GM18499 (cell line): Measurements from ENCODE around the gene NIN.

Experiments used
- ATAC-seq: cut with Tn5 transposase; IDR thresholded peaks from one replicate; pipeline ENCODE4 v1.9.1; 2021; ENCODE audit warnings: moderate number of reproducible peaks; ENCODE audit not compliant: insufficient read depth, unreplicated experiment

Gene NIN

GRCh38 chr14:50839048-50839447 is 8.1 kb upstream of the NIN start:
- ATAC-seq, result no peak

DNA sequence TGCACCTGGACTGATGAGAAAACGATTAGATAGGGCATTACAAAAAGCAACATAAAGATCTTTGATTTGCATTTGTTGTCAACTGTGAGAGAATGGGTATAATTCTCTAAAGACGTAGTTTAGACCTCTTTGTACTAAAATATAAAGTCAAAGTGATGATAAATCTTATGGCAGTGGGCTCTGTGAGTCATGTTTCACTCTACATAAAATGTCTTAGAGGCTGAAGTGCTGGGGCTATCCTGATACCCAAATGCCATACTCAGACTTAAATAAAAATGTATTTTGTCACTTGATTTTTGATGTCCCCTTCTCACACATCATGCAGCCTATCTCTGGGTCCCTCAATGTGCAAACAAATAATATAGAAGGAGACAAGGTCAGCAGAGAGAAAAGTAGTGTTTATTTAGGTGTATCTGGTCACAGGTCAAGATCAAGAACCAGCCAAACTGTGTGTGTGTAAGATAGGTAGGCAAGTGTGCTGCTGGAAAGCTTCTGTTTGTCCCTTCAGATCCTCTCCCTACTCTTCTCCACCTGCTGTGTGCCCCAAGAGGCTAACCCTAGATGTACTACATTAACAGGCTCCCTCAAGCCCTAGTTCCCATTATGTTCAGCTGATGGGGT is 7.0 kb upstream of the NIN start:
- ATAC-seq, result no peak

DNA sequence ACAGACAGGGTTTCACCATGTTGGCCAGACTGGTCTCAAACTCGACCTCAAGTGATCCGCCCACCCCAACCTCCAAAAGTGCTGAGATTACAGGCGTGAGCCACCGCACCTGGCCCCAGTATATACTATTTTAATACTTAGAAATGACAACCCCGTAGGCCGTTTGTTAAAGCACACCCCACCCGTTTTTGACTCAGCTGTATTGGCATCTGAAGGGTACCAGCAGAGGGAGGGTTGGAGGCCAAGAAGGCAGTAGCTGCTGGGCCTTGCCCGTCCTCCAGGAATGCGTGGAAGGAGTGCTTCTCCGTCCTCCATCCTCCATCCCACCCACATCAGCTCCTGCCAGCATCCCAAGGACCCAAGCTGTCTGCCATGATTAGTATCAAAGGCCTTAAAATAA is 6.3 kb upstream of the NIN start:
- no peak for ATAC-seq

DNA sequence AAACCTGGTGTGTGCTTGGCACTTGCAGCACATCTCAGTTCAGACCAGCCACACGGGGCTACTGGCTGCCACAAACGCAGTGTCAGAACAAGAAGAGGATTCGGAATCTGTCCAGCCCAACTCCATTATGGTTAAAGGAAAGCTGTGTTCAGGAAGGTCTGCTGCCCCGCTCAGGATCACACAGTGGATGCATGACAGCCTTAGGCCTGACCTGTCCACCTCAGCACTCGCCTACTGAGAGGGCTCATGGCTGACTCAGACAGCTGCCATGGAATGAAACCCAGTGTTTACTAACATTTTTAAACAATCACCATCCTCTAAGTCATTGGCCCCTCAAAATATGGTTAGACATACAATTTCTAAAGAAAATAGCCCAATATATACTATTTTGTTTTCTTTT is 5.6 kb upstream of the NIN start:
- no peak for ATAC-seq

DNA sequence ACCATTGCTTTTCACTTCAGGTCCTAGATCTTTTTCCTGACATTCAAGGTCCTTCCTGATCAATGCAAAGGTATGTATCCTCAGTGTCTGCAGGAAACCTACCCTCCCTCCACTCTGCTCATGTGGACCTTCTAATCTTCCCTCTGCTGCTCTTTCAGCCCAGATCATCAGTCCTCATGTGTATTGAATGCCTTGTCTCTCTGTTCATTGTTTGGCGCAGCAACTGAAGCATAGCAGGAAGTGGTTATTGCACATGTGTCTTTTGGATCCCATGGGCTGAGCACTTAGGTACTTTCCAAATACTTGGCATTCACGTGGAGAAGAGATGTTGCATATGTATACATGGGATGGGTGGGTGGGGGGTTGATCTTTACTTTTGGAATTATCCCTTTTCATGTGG is 4.3 kb upstream of the NIN start:
- no peak for ATAC-seq

- ATAC-seq, result no peak
Observed at GRCh38 chr14:50834802-50835276, 3.9 kb upstream of the NIN start.

- no peak for ATAC-seq
Observed at GRCh38 chr14:50832935-50833630, 2.1 kb upstream of the NIN start.

DNA sequence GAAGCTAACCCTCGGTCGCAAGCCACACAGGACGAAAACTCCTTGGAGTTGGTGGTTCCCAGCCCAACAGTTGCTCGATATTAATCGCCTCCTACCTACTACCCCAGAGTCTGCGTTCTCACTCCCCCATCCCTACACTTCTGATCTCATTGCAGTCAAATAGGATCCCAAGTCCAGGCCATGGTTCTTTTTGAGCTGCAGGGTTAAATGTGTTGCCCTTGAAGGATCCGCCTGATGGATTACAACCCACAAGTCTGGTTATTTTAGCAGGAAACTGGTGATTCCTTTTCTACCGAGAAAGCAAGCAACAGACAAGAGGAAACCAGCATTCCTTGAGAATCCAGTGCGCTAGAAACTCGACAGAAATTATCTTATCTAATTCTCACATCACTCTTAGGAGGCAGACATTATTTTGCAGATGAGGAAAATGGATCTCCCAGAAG is 785 bp upstream of the NIN start:
- no peak for ATAC-seq

- ATAC-seq, result peak; percentile 18
Observed at GRCh38 chr14:50830044-50830931, 674 bp downstream of the NIN start.

DNA sequence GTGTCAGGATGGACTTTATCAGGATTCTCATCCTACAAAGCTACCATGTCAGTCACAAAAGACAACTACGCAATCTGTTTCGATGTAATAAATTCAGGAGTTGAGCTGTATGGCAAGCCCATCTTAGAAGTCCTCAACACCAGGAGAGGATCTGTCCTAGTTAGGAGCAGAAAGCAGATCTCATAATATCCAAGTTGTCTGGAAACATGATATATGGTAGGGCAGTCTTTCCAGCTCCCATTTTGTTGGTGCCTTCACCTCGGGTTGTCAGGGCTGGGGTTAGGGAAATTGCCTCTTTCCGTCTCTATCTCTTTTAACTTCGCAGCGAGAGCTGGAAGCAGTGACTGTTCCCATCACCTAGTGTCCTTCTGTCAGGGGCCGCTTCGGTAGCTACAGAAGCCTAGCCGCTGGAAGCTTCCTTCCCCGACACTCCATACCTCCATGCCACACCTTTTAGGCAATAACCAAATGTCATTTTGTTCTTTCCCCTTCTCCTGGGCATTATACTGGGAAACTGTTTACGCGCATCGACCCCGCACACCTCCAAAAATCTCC is 1.4 kb downstream of the NIN start:
- ATAC-seq, result no peak

- no peak for ATAC-seq
Observed at GRCh38 chr14:50828721-50829488, 2.1 kb downstream of the NIN start.

DNA sequence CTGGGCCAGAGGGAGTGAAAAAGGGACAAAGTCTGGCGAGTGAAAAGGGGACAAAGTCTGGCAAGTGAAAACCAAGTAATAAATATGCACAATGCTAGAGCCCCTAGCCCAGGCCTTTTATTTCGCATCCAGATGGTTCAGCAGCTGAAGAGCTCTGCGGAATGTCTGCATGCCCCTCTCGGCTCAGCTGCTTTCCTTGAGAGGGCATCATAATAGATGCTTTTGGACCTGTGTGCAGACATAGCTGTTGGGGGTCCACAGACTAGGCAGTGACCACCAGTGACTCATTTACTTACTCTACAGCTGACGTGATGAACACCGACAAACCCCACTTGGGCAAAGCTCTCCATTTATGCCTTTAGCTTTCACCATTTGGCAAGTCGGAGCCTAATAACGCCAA is 4.3 kb downstream of the NIN start:
- ATAC-seq, result no peak

DNA sequence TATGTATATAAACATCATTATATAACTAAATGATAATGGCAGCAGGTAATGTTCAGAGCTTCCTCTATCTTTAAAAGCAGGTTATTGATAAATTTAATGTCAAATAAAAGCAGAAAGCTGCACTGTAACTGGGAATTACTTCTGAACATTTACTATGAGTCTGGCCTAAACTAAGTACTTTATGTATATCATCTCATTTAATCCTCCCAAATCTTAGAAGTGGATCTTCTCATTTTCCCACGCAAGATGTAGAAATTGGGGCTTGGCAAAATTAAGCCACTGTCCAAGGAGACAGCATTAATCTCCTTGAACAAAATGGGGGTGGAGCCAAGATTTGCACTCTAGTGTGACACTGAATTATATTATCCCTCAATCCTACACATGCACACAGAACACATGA is 5.7 kb downstream of the NIN start:
- no peak for ATAC-seq

DNA sequence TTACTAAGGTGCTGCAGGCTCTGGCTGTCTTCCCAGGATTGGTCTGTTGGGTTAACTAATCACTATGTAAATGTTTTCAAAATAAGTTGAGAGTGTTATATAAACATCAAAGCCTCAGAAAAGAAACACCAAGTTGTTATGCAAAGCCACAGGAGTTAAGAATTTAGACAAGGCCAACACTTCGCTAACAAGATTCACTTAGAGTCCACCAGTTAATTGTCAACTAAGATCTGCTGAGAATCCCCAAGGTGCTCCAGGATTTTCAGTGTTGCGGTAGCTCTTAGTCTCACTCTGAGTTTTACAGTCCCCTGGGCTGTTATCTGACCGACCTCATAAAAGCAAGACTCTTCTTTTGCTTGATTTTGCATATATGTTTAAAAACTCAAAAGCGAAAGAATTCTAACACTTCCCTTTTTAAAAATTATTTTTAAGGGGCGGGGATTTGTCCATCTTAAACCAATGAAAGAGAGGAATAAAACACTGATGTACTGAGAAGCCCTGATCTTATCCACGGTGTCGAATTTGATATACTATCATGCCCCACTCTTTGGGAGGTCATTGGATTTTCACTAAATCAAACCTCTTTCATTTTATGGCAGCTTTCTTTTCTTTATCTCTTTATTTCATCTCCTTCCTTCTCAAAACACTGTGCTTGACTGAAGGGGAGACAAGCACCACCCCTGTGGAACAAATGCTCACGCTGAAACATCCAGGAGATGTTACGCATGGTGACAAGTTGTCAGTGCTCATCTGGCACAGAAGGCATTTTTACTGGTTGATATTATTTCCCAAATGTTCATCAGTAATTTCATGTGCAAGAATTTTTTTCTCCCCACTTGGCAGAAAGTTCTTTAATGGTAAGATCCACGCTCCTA is 7.0 kb downstream of the NIN start:
- ATAC-seq, result peak; percentile 59

DNA sequence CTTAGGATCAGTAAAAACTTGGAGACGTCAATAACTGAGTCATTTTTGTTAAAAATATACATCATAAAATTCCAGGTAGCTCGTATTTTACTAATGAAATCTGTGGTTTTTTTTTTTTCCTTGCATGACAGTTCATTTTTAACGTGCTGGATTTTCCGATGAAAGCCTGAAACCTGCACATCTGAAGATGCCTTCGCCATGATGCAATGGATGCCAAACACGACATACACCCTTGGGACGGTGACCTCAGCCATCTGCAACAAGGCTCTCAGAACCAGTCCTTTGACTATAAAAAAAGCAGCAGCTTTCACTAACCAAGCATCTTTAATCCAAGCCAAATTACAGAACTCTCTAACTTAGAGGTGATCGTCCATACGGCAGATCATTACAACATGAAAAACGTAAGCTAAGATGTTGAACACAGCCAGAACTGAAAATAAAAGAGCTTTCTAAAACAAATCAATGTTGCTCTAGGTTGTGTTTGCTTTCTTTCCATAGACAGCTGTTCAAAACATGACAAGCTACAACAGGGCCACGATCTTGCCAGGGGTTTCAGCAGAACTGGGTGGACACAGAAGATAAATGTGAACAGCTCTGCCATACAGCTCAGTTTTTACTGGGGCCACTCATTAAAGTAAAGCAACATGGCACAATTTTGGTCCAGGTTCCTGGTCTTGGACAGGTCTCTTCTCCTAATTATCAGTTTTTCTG is 7.8 kb downstream of the NIN start:
- ATAC-seq, result no peak

DNA sequence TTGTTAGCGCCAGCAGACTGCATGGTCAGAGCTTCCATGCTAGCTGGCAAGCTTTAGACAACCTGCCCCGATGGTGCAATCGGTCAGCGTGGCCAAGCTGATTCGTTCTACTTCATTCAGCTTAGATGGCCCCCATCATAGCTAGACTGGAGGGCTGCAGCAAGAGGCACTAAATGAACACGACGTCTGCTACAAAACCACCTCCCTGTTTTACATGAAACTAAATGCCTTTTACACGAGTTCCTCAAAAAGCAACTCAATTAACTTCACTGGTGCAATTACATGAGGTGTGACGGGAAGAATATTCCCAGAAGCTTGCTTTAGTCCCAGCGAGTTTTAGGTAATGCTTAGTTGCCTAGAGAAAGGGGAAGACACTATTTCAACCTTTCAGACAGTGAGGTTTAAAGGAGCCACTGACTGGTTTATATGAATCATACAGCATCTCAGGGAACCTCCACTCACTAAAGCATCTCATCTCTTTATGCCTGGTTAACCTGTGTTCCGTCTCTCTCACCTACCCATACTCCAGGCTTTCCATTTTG is 8.4 kb downstream of the NIN start:
- ATAC-seq, result no peak

DNA sequence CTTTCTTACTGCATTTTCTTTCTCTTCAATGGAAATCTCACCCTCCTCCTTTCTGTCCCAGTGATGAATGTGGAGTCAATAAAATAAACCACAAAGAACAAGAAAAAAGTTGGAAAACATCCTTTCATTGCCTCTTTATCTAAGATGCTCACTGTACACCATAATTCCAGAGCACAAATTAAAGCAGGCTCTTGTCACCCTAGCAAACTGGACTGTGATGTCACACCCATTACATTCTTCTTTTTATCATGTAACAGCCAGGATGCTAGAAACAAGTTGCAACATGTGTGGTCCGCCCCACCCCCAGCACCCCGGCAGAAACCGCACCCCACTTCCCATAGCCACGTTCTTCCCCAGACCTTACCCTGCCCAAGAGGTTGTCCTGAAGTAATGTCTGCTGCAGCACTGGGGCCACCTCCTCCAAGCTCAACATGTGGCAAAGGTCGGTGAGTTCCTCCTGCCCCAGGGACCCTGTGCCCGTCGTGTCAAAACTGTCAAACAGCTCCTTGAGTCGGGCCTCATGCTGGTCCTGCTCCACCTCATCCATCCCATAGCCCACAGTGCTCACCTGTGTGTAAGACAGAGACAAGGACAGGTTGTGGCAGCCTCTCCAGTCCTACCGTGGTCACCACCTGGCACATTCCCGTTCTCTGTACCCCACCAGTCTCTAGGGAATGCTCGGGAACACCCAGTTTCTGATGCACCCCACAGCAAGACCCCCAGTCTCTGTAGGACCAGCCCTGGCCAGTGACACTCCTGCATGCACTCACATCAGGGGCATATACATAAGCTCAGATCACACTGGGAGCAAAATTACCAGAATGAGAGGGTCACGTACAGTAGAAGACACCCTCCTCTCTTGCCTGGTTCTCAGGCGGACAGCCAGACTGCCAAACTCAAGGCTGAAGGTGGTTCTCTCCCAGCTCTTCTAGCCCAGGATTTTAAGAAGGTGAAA is 9.2 kb downstream of the NIN start:
- ATAC-seq, result no peak
